CD14-positive monocyte (primary cell): Measurements from ENCODE around the gene SOCS4. TPM values are rescaled to one million over a fixed set of nuclear protein-coding genes. Genes with fewer than 3 reads are reported as not detected.

Source experiments
- DNase-seq, 3 donors: peaks; one replicate each; pipeline ENCODE4 v3.0.0-alpha.2; 2011 to 2022
- H2AFZ ChIP-seq: 2 replicates; pipeline ENCODE4 v1.6.0; 2012; ENCODE audit warnings: mild to moderate bottlenecking, low read depth, low read length, inconsistent platforms; ENCODE audit not compliant: insufficient read depth, poor library complexity, severe bottlenecking
- H3K27ac ChIP-seq, 2 donors: 1 replicate in 1 of 2; 2 replicates in 1 of 2; pipeline ENCODE4 v1.5.1; 2012 to 2013; ENCODE audit warnings: low read length in 2 of 2, control low read depth in 1 of 2, inconsistent platforms in 1 of 2, low read depth in 1 of 2, mild to moderate bottlenecking in 1 of 2
- H3K27me3 ChIP-seq, 2 donors: one replicate each; pipeline versions ENCODE4 v1.6.0 to v1.6.1; 2011 to 2013; ENCODE audit warnings: low read length in 2 of 2; ENCODE audit not compliant: control insufficient read depth in 2 of 2, insufficient read depth in 2 of 2
- H3K36me3 ChIP-seq, 2 donors: replicated peaks in 1 of 2; 1 replicate in 1 of 2; 2 replicates in 1 of 2; pipeline versions ENCODE4 v1.5.1 to v1.6.1; 2012 to 2013; ENCODE audit warnings: low read length in 2 of 2, control low read depth in 1 of 2, inconsistent platforms in 1 of 2, mild to moderate bottlenecking in 1 of 2; ENCODE audit not compliant: insufficient read depth in 2 of 2, control insufficient read depth in 1 of 2
- H3K4me1 ChIP-seq, 2 donors: 1 replicate in 1 of 2; 2 replicates in 1 of 2; pipeline versions ENCODE4 v1.5.1 to v1.6.1; 2012 to 2013; ENCODE audit warnings: low read length in 2 of 2, control low read depth in 1 of 2, inconsistent platforms in 1 of 2, mild to moderate bottlenecking in 1 of 2, moderate library complexity in 1 of 2; ENCODE audit not compliant: insufficient read depth in 2 of 2, control insufficient read depth in 1 of 2
- H3K4me2 ChIP-seq: replicated peaks from 2 replicates; pipeline ENCODE3; 2012; ENCODE audit warnings: low read length, moderate library complexity, mild to moderate bottlenecking; ENCODE audit not compliant: poor library complexity, severe bottlenecking; ENCODE audit errors: extremely low read depth
- H3K4me3 ChIP-seq, 3 experiments: fragments of 200-600 bp in 1 of 3; sonication (generic) in 1 of 3; replicated peaks in 1 of 3; 1 replicate in 2 of 3; 2 replicates in 1 of 3; pipeline ENCODE4 v1.5.1; 2011 to 2013; ENCODE audit warnings: low read length in 3 of 3, mild to moderate bottlenecking in 3 of 3, control low read depth in 2 of 3, low read depth in 2 of 3, inconsistent platforms in 1 of 3, moderate library complexity in 1 of 3
- H3K79me2 ChIP-seq: 2 replicates; pipeline ENCODE4 v1.6.0; 2012; ENCODE audit warnings: mild to moderate bottlenecking, control low read depth, inconsistent platforms, low read length, moderate library complexity; ENCODE audit not compliant: insufficient read depth
- H3K9ac ChIP-seq: 2 replicates; pipeline ENCODE4 v1.6.0; 2017; ENCODE audit warnings: low read length, mild to moderate bottlenecking; ENCODE audit not compliant: insufficient read depth, poor library complexity, severe bottlenecking
- H3K9me3 ChIP-seq, 2 donors: replicated peaks in 1 of 2; 1 replicate in 1 of 2; 2 replicates in 1 of 2; pipeline versions ENCODE4 v1.5.1 to v1.6.1; 2012 to 2013; ENCODE audit warnings: low read length in 2 of 2, control low read depth in 1 of 2; ENCODE audit not compliant: control insufficient read depth in 1 of 2, insufficient read depth in 1 of 2
- H4K20me1 ChIP-seq: 2 replicates; pipeline ENCODE4 v1.6.0; 2012; ENCODE audit warnings: mild to moderate bottlenecking, low read length, control low read depth, moderate library complexity; ENCODE audit not compliant: insufficient read depth
- H3K27ac Mint-ChIP-seq, 7 donors: one replicate each; pipeline ENCODE4 v1.8.0; 2020; ENCODE audit warnings: mild to moderate bottlenecking in 7 of 7, mixed read lengths in 7 of 7, moderate library complexity in 6 of 7, inconsistent platforms in 2 of 7
- H3K27me3 Mint-ChIP-seq, 3 donors: one replicate each; pipeline ENCODE4 v1.8.0; 2021 to 2022; ENCODE audit warnings: low read depth in 3 of 3, mild to moderate bottlenecking in 3 of 3, mixed read lengths in 3 of 3, moderate library complexity in 3 of 3, inconsistent platforms in 1 of 3
- H3K36me3 Mint-ChIP-seq, 2 donors: one replicate each; pipeline ENCODE4 v1.8.0; 2020; ENCODE audit warnings: mixed read lengths in 2 of 2, inconsistent platforms in 1 of 2, mild to moderate bottlenecking in 1 of 2
- H3K4me1 Mint-ChIP-seq: one replicate; pipeline ENCODE4 v1.8.0; 2020; ENCODE audit warnings: mild to moderate bottlenecking, mixed read lengths
- H3K4me3 Mint-ChIP-seq, 2 donors: one replicate each; pipeline ENCODE4 v1.8.0; 2020; ENCODE audit warnings: mild to moderate bottlenecking in 2 of 2, mixed read lengths in 2 of 2, moderate library complexity in 1 of 2
- H3K9me3 Mint-ChIP-seq, 7 donors: one replicate each; pipeline ENCODE4 v1.8.0; 2020 to 2022; ENCODE audit warnings: mixed read lengths in 7 of 7, mild to moderate bottlenecking in 6 of 7, moderate library complexity in 6 of 7, inconsistent platforms in 2 of 7
- WGBS: methylation state at CpG from one replicate; pipeline ENCODE4 v1.1.5; 2013; ENCODE audit warnings: missing lambda C conversion rate; ENCODE audit not compliant: insufficient coverage; 5-methylcytosine and 5-hydroxymethylcytosine counted together
- intact Hi-C, 2 donors: fragments of 100-400 bp; cut with micrococcal nuclease; formaldehyde crosslinking; loops; one replicate each; pipeline versions ENCODE4 v1.15.0 to v1.15.1; 2023
- polyA plus RNA-seq, 3 donors: library from polyadenylated mRNA; depleted of rRNA in 1 of 3; unstranded in 2 of 3; stranded (reverse) in 1 of 3; fragments of 300-500 nt in 2 of 3; fragments of >200 nt in 1 of 3; fragmentation: Illumina TruSeq in 2 of 3; gene quantifications; 1 replicate in 2 of 3; 2 replicates in 1 of 3; pipeline ENCODE4 v1.2.3, GENCODE V29; 2012 to 2021
- TF ChIP-seq, protein P1 (sequence below): fragments of 200-600 bp; IDR thresholded peaks from one replicate; pipeline ENCODE4 v1.8.0; 2022; ENCODE audit warnings: antibody characterized with exemption, mild to moderate bottlenecking

The SOCS4 gene
- polyA plus RNA-seq, 3 donors = 2.5 to 5.0 (median 3.0) TPM

DNA sequence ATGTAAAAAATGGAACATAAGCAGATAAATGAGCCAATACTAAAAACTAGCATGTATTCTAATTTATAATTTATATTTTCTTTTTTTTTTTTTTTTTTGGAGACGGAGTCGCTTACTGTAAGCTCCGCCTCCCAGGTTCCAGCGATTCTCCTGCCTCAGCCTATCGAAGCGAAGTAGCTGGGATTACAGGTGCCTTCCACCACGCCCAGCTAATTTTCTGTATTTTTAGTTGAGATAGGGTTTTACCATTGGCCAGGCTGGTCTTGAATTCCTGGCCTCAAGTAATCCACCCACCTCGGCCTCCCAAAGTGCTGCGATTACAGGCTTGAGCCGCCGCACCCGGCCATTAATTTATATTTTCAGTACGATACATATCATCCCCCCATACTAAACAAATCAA lies 27.1 kb downstream of the SOCS4 start:
- H3K4me2 ChIP-seq = no peak overlapping the region

GRCh38 chr14:55057919-55058318 lies 30.9 kb downstream of the SOCS4 start:
- peaks cover 97% of the 10 kb centered on the region for H3K79me2 ChIP-seq
- Mint-ChIP-seq H3K4me1 (peaks cover 13% of the 10 kb centered on the region), H3K27me3 (no peaks in the 10 kb centered on the region), H3K27ac (peak overlapping the region in 2 of 7 donors; percentile 12 to 50), H3K36me3 (peaks cover 33 to 53% of the 10 kb centered on the region in 2 donors), H3K9me3 (peaks cover 0 to 2% (median 0%) of the 10 kb centered on the region in 7 donors), H3K4me3 (no peak overlapping the region)
- no peaks in the 10 kb centered on the region for H3K27me3 ChIP-seq
- H3K4me2 ChIP-seq = no peak overlapping the region
- no CpG with 5 or more reads among the region's 5 CpGs for WGBS
- intact Hi-C loops = no loop called here
- H3K36me3 ChIP-seq = peaks cover 11 to 69% of the 10 kb centered on the region in 2 donors
- H3K9me3 ChIP-seq = no peaks in the 10 kb centered on the region
- H3K27ac ChIP-seq = no peak overlapping the region
- peaks cover 100% of the 10 kb centered on the region for H4K20me1 ChIP-seq
- peaks cover 4% of the 10 kb centered on the region in 2 donors for H3K4me1 ChIP-seq
- TF ChIP-seq, protein P1, sequence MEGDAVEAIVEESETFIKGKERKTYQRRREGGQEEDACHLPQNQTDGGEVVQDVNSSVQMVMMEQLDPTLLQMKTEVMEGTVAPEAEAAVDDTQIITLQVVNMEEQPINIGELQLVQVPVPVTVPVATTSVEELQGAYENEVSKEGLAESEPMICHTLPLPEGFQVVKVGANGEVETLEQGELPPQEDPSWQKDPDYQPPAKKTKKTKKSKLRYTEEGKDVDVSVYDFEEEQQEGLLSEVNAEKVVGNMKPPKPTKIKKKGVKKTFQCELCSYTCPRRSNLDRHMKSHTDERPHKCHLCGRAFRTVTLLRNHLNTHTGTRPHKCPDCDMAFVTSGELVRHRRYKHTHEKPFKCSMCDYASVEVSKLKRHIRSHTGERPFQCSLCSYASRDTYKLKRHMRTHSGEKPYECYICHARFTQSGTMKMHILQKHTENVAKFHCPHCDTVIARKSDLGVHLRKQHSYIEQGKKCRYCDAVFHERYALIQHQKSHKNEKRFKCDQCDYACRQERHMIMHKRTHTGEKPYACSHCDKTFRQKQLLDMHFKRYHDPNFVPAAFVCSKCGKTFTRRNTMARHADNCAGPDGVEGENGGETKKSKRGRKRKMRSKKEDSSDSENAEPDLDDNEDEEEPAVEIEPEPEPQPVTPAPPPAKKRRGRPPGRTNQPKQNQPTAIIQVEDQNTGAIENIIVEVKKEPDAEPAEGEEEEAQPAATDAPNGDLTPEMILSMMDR = no peak
- H3K9ac ChIP-seq = no peak overlapping the region
- DNase-seq = no peak
- no peak overlapping the region for H3K4me3 ChIP-seq
- no peak overlapping the region for H2AFZ ChIP-seq

More for the DNA sequence above, 27.1 kb downstream of the SOCS4 start:
- Mint-ChIP-seq H3K9me3 (no peaks in the 10 kb centered on the region), H3K4me1 (peaks cover 27% of the 10 kb centered on the region), H3K36me3 (peaks cover 20 to 32% of the 10 kb centered on the region in 2 donors), H3K27me3 (peaks cover 0 to 3% (median 2%) of the 10 kb centered on the region in 3 donors), H3K27ac (no peak overlapping the region), H3K4me3 (no peak overlapping the region)
- Histone ChIP-seq H3K36me3 (peaks cover 4 to 38% of the 10 kb centered on the region in 2 donors), H3K27me3 (no peaks in the 10 kb centered on the region), H3K4me1 (peaks cover 17 to 19% of the 10 kb centered on the region in 2 donors), H3K79me2 (peaks cover 76% of the 10 kb centered on the region), H4K20me1 (peaks cover 72% of the 10 kb centered on the region), H3K27ac (no peak overlapping the region), H3K9ac (no peak overlapping the region), H2AFZ (no peak overlapping the region), H3K9me3 (no peaks in the 10 kb centered on the region), H3K4me3 (no peak overlapping the region)
- DNase-seq = no peak
- TF ChIP-seq, protein P1 = no peak
- 96% methylated on average over 4 of the region's 13 CpGs for whole genome bisulfite sequencing
- intact Hi-C loops = loop anchor here in 1 of 2 donors (5.0 kb wide), 1 partner anchor 33 kb away; no protein-coding TSS in a partner anchor
